Neural progenitor cell (in vitro differentiated cells): ENCODE measurements around the gene DLK1.

ENCODE experiments used
- CTCF ChIP-seq: fragments of 200-600 bp; sonication (generic); IDR thresholded peaks from 2 replicates; pipeline ENCODE4 v1.5.1; 2017; ENCODE audit warnings: antibody characterized with exemption, mild to moderate bottlenecking
- EZH2 ChIP-seq: fragments of 200-600 bp; sonication (generic); IDR thresholded peaks from 2 replicates; pipeline ENCODE4 v1.6.1; 2017; ENCODE audit warnings: antibody characterized with exemption, mild to moderate bottlenecking, moderate library complexity
- EZH2phosphoT487 ChIP-seq: fragments of 200-600 bp; sonication (generic); IDR thresholded peaks from 2 replicates; pipeline ENCODE4 v1.6.1; 2017; ENCODE audit warnings: antibody characterized with exemption

- TF ChIP-seq CTCF (no peak), EZH2 (no peak), EZH2phosphoT487 (no peak)
Observed at GRCh38 chr14:100715803-100716202, 10.9 kb upstream of the DLK1 start.
